Measurements from ENCODE around the gene NOL11.
A peak's percentile ranks its signal among the peaks of the same experiment; 100 is the strongest.
"Not testable (repeated sequence)": the region's sequence is repeated elsewhere in the genome, so short reads cannot be mapped to it uniquely, and the experiment has no call there.

Gene NOL11

GRCh38 chr17:67718325-67718941, 697 bp downstream of the NOL11 start:
- TF ChIP-seq CTCF (IDR thresholded peaks at IDR 0.05; ENCODE audit: low read length, missing control alignments): no peak
- DNase-seq (ENCODE audit: low read depth): peak; percentile 21
- peak overlapping the region; percentile 100 for H3K4me3 ChIP-seq (replicated peaks; ENCODE audit: low read depth, low read length)

- H3K4me3 ChIP-seq (replicated peaks; ENCODE audit: low read depth, low read length): no peak overlapping the region
- TF ChIP-seq CTCF (IDR thresholded peaks at IDR 0.05; ENCODE audit: low read length, missing control alignments): no peak
- no peak for DNase-seq (ENCODE audit: low read depth)
Measured at GRCh38 chr17:67725373-67725791, 7.6 kb downstream of the NOL11 start.

GRCh38 chr17:67725807-67726206, 8.1 kb downstream of the NOL11 start:
- DNase-seq (ENCODE audit: low read depth): no peak
- no peak for TF ChIP-seq CTCF (IDR thresholded peaks at IDR 0.05; ENCODE audit: low read length, missing control alignments)
- no peak overlapping the region for H3K4me3 ChIP-seq (replicated peaks; ENCODE audit: low read depth, low read length)

GRCh38 chr17:67727152-67728039, 9.7 kb downstream of the NOL11 start:
- H3K4me3 ChIP-seq (replicated peaks; ENCODE audit: low read depth, low read length); DNase-seq (ENCODE audit: low read depth): not testable (repeated sequence)

- DNase-seq (ENCODE audit: low read depth): no peak
- TF ChIP-seq CTCF (IDR thresholded peaks at IDR 0.05; ENCODE audit: low read length, missing control alignments): no peak
- H3K4me3 ChIP-seq (replicated peaks; ENCODE audit: low read depth, low read length): no peak overlapping the region
Measured at GRCh38 chr17:67729903-67730302, 12.2 kb downstream of the NOL11 start.

GRCh38 chr17:67730731-67731130, 13.0 kb downstream of the NOL11 start:
- DNase-seq (ENCODE audit: low read depth): no peak
- H3K4me3 ChIP-seq (replicated peaks; ENCODE audit: low read depth, low read length): no peak overlapping the region
- TF ChIP-seq CTCF (IDR thresholded peaks at IDR 0.05; ENCODE audit: low read length, missing control alignments): no peak

GRCh38 chr17:67733449-67733848, 15.7 kb downstream of the NOL11 start:
- no peak for DNase-seq (ENCODE audit: low read depth)
- no peak for TF ChIP-seq CTCF (IDR thresholded peaks at IDR 0.05; ENCODE audit: low read length, missing control alignments)
- H3K4me3 ChIP-seq (replicated peaks; ENCODE audit: low read depth, low read length): no peak overlapping the region

Measured in fibroblast of pulmonary artery (primary cell).